Endothelial cell of umbilical vein (primary cell): Measurements from ENCODE around the gene SVIL.

Experiments
- POLR2A ChIP-seq: IDR thresholded peaks from 2 replicates; pipeline ENCODE4 v1.6.1; 2012; ENCODE audit warnings: low read depth, mild to moderate bottlenecking, control low read depth, low read length
- TF ChIP-seq, protein P1 (sequence below), 2 donors: IDR thresholded peaks; 1 replicate in 1 of 2; 2 replicates in 1 of 2; pipeline ENCODE4 v1.5.1; 2011; ENCODE audit warnings: low read length in 2 of 2, mild to moderate bottlenecking in 2 of 2, moderate library complexity in 2 of 2, control low read depth in 1 of 2, inconsistent platforms in 1 of 2, low read depth in 1 of 2; ENCODE audit not compliant: insufficient read depth in 1 of 2; ENCODE audit errors: extremely low read depth in 1 of 2

- TF ChIP-seq, protein P1, sequence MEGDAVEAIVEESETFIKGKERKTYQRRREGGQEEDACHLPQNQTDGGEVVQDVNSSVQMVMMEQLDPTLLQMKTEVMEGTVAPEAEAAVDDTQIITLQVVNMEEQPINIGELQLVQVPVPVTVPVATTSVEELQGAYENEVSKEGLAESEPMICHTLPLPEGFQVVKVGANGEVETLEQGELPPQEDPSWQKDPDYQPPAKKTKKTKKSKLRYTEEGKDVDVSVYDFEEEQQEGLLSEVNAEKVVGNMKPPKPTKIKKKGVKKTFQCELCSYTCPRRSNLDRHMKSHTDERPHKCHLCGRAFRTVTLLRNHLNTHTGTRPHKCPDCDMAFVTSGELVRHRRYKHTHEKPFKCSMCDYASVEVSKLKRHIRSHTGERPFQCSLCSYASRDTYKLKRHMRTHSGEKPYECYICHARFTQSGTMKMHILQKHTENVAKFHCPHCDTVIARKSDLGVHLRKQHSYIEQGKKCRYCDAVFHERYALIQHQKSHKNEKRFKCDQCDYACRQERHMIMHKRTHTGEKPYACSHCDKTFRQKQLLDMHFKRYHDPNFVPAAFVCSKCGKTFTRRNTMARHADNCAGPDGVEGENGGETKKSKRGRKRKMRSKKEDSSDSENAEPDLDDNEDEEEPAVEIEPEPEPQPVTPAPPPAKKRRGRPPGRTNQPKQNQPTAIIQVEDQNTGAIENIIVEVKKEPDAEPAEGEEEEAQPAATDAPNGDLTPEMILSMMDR (IDR thresholded peaks at IDR 0.05; ENCODE audit: extremely low read depth in 1 of 2, insufficient read depth in 1 of 2, low read depth in 1 of 2, low read length in 2 of 2): no peak
- no peak for TF ChIP-seq POLR2A
These were observed 48.3 kb downstream of the SVIL start for GRCh38 chr10:29586509-29586908.
